Spinal cord (tissue), 10 donors: Measurements from ENCODE around the gene SLC7A10. TPM values are rescaled to one million over a fixed set of nuclear protein-coding genes. Genes with fewer than 3 reads are reported as not detected.
"Not testable (repeated sequence)": the region's sequence is repeated elsewhere in the genome, so short reads cannot be mapped to it uniquely, and the experiment has no call there.

Experiments
- DNase-seq, 6 donors: peaks; one replicate each; pipeline versions ENCODE4 v3.0.0 to v3.0.0-alpha.2; 2013 to 2015; ENCODE audit warnings: low spot score in 6 of 6, low read depth in 4 of 6
- H3K27ac ChIP-seq: one replicate; pipeline ENCODE4 v1.5.1; 2013; ENCODE audit warnings: low read depth, low read length, control low read depth
- H3K27me3 ChIP-seq: one replicate; pipeline ENCODE4 v1.6.1; 2013; ENCODE audit warnings: low read length; ENCODE audit not compliant: control insufficient read depth, insufficient read depth
- H3K36me3 ChIP-seq: one replicate; pipeline ENCODE4 v1.6.1; 2013; ENCODE audit warnings: low read length; ENCODE audit not compliant: control insufficient read depth, insufficient read depth
- H3K4me1 ChIP-seq: one replicate; pipeline ENCODE4 v1.6.1; 2013; ENCODE audit warnings: low read length; ENCODE audit not compliant: control insufficient read depth, insufficient read depth
- H3K4me3 ChIP-seq: one replicate; pipeline ENCODE4 v1.5.1; 2013; ENCODE audit warnings: low read depth, low read length, control low read depth
- H3K9me3 ChIP-seq: one replicate; pipeline ENCODE4 v1.6.1; 2013; ENCODE audit warnings: low read length; ENCODE audit not compliant: control insufficient read depth, insufficient read depth
- WGBS: methylation state at CpG from one replicate; pipeline ENCODE4 v1.1.5; 2013; ENCODE audit warnings: missing lambda C conversion rate; ENCODE audit not compliant: insufficient coverage; 5-methylcytosine and 5-hydroxymethylcytosine counted together
- polyA plus RNA-seq, 2 donors: library from polyadenylated mRNA; unstranded; fragments of 120-200 nt; gene quantifications; one replicate each; pipeline ENCODE4 v1.2.1, GENCODE V29; 2013; ENCODE audit not compliant: insufficient read length in 2 of 2
- total RNA-seq, 2 donors: library from RNA; depleted of rRNA in 1 of 2; stranded (reverse); fragments of 120-200 nt in 1 of 2; fragments of >200 nt in 1 of 2; gene quantifications; one replicate each; pipeline versions ENCODE4 v1.2.3 to v1.2.4, GENCODE V29; 2013 to 2014
- donor health status: healthy.

SLC7A10 gene
- total and polyA plus RNA-seq, 4 donors, result 3.8 to 43.2 (median 19.9) TPM

- Histone ChIP-seq H3K27ac (no peak overlapping the region), H3K4me1 (peaks cover 12% of the 10 kb centered on the region), H3K36me3 (peaks cover 63% of the 10 kb centered on the region), H3K27me3 (no peaks in the 10 kb centered on the region), H3K4me3 (no peak overlapping the region), H3K9me3 (no peaks in the 10 kb centered on the region)
- DNase-seq, result peak in 1 of 6 donors; percentile 75
- 87% methylated on average over 17 of the region's 17 CpGs for WGBS
Observed at GRCh38 chr19:33211794-33212435, 13.7 kb downstream of the SLC7A10 start.

GRCh38 chr19:33210266-33210940 lies 15.2 kb downstream of the SLC7A10 start:
- Histone ChIP-seq H3K36me3 (peaks cover 72% of the 10 kb centered on the region), H3K27me3 (no peaks in the 10 kb centered on the region), H3K9me3 (no peaks in the 10 kb centered on the region), H3K27ac (no peak overlapping the region), H3K4me3 (no peak overlapping the region), H3K4me1 (peaks cover 7% of the 10 kb centered on the region)
- no peak for DNase-seq
- WGBS, result 87% methylated on average over 20 of the region's 22 CpGs

- DNase-seq, H3K27ac ChIP-seq, H3K9me3 ChIP-seq, H3K4me1 ChIP-seq, H3K4me3 ChIP-seq, H3K27me3 ChIP-seq: not testable (repeated sequence)
- WGBS, result 98% methylated on average over 7 of the region's 7 CpGs
- H3K36me3 ChIP-seq, result peaks cover 77% of the 10 kb centered on the region
Observed at GRCh38 chr19:33209850-33210230, 15.8 kb downstream of the SLC7A10 start.

GRCh38 chr19:33208904-33209849 lies 16.5 kb downstream of the SLC7A10 start:
- H3K4me3 ChIP-seq, result no peak overlapping the region
- no peak for DNase-seq
- H3K27me3 ChIP-seq, result no peaks in the 10 kb centered on the region
- no peak overlapping the region for H3K27ac ChIP-seq
- H3K9me3 ChIP-seq, result no peaks in the 10 kb centered on the region
- peaks cover 84% of the 10 kb centered on the region for H3K36me3 ChIP-seq
- H3K4me1 ChIP-seq, result peaks cover 7% of the 10 kb centered on the region
- 91% methylated on average over 20 of the region's 24 CpGs for WGBS

DNA sequence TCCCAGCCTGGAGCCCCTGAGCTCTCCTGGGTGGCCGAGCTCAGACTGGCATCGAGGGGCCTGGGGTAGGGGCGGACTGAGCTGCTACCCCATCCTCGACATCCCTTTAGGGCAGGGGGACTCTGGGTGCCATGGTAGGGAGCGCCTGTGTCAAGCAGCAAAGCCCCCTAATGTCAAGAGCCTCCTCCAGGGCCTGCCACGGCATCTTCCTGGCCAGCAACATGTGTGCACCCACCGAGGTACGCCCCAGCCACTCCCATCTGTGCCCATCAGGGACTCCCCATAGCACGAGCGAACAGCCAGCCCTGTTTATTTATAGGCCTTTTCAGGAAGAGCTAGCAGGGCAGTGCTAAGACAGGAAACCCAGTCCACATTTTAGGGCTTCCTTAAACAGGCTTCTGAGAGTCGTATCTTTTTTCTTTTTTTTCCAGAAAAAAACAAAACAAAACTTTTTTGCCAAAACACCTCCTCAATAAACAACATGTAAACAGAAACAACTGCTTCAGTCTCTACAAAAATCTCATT lies 17.2 kb downstream of the SLC7A10 start:
- Histone ChIP-seq H3K27me3 (no peaks in the 10 kb centered on the region), H3K4me1 (peaks cover 10% of the 10 kb centered on the region), H3K4me3 (no peak overlapping the region), H3K27ac (no peak overlapping the region), H3K36me3 (peaks cover 91% of the 10 kb centered on the region), H3K9me3 (no peaks in the 10 kb centered on the region)
- no peak for DNase-seq
- WGBS, result 78% methylated on average over 10 of the region's 11 CpGs

DNA sequence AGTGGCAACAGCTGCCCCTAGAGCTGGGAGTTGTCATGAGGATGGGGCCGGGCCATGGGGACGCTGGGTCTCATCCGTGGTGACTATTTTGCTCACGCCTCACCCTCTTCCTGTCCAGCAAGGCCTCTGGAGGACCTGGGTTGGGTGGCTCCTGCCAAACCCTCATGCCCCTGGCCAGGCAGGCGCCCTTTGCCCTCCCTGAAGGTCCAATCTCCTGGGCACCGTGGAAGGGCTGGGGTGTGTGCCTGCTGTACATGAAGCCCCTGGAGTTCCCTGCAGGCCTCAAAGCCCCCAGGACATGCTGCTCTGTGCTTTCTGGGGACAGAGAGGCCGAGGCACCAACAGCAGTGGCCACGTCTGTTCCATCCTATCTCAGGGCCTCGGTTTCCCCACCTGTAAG lies 17.7 kb downstream of the SLC7A10 start:
- Histone ChIP-seq H3K4me3 (no peak overlapping the region), H3K4me1 (peaks cover 12% of the 10 kb centered on the region), H3K36me3 (peaks cover 96% of the 10 kb centered on the region), H3K27me3 (no peaks in the 10 kb centered on the region), H3K9me3 (no peaks in the 10 kb centered on the region), H3K27ac (no peak overlapping the region)
- no peak for DNase-seq
- WGBS, result 95% methylated on average over 9 of the region's 9 CpGs

DNA sequence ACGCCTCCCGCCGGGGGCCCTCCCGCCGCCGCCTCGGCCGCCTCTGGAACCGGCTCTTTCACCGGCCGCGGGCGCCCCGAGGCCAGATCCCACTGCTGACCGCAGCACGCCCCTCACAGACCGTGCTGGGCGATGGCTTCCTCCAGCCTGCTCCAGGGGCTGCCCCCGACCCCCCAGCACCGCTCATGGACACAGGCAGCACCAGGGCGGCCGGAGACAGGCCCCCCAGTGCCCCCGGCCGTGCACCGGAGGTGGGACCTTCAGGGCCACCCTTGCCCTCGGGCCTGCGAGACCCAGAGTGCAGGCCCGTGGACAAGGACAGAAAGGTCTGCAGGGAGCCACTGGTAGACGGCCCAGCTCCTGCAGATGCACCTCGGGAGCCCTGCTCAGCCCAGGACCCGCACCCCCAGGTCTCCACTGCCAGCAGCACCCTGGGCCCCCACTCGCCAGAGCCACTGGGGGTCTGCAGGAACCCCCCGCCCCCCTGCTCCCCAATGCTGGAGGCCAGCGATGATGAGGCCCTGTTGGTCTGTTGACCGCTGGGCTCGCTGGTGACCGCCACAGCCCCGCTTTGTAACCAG lies 18.5 kb downstream of the SLC7A10 start:
- 88% methylated on average over 38 of the region's 38 CpGs for WGBS
- no peak overlapping the region for H3K27ac ChIP-seq
- H3K4me1 ChIP-seq, result peaks cover 8% of the 10 kb centered on the region
- no peak for DNase-seq
- H3K9me3 ChIP-seq, result no peaks in the 10 kb centered on the region
- no peak overlapping the region for H3K4me3 ChIP-seq
- no peaks in the 10 kb centered on the region for H3K27me3 ChIP-seq
- H3K36me3 ChIP-seq, result peaks cover 96% of the 10 kb centered on the region

GRCh38 chr19:33206261-33207039 lies 19.2 kb downstream of the SLC7A10 start:
- no peak for DNase-seq
- Histone ChIP-seq H3K4me1 (peaks cover 8% of the 10 kb centered on the region), H3K36me3 (peaks cover 98% of the 10 kb centered on the region), H3K27me3 (no peaks in the 10 kb centered on the region), H3K4me3 (no peak overlapping the region), H3K9me3 (no peaks in the 10 kb centered on the region), H3K27ac (no peak overlapping the region)
- 97% methylated on average over 36 of the region's 38 CpGs for WGBS
